Measurements from ENCODE around the gene RORC.

GRCh38 chr1:151859891-151860293 is 28.3 kb upstream of the RORC start:
- TF ChIP-seq POU2F2 (IDR thresholded peaks at IDR 0.05; ENCODE audit: low read depth, low read length) = no peak
- TF ChIP-seq POLR2A (IDR thresholded peaks at IDR 0.05; ENCODE audit: low read depth, low read length) = no peak

Measured in GM12891 (cell line).